K562 (cell line): ENCODE results near the gene IGF2R. TPM values are rescaled to one million over a fixed set of nuclear protein-coding genes. Genes with fewer than 3 reads are reported as not detected.

Experiments
- BHLHE40 ChIP-seq: IDR thresholded peaks from 2 replicates; pipeline ENCODE4 v1.6.1; 2011; ENCODE audit warnings: low read length, improper control_type of control experiment
- CREM ChIP-seq: IDR thresholded peaks from 2 replicates; pipeline ENCODE4 v1.6.1; 2014; ENCODE audit warnings: antibody characterized with exemption, low read depth
- ELF2 ChIP-seq: fragments of 250-450 bp; sonication (Bioruptor Pico); IDR thresholded peaks from 2 replicates; pipeline ENCODE4 v1.5.0; 2021; ENCODE audit warnings: mild to moderate bottlenecking
- EP300 ChIP-seq: IDR thresholded peaks from 2 replicates; pipeline ENCODE4 v1.6.1; 2012; ENCODE audit warnings: low read length, improper control_type of control experiment
- FIP1L1 ChIP-seq: fragments of 200-400 bp; formaldehyde crosslinking; IDR thresholded peaks from 2 replicates; pipeline ENCODE4 v1.6.1; 2018; ENCODE audit warnings: mild to moderate bottlenecking, low read depth, low read length; ENCODE audit not compliant: poor library complexity, severe bottlenecking
- FOXP1 ChIP-seq: sonication (generic); formaldehyde crosslinking; IDR thresholded peaks from 2 replicates; pipeline ENCODE4 v1.8.0; 2022; ENCODE audit warnings: mild to moderate bottlenecking, missing genetic modification reagents
- HDAC1 ChIP-seq, 2 experiments: fragments of 450-650 bp; IDR thresholded peaks; 2 replicates each; pipeline ENCODE4 v1.6.1; 2016 to 2017; ENCODE audit warnings: inconsistent platforms in 1 of 2, mild to moderate bottlenecking in 1 of 2, moderate library complexity in 1 of 2
- ILK ChIP-seq: fragments of 450-650 bp; IDR thresholded peaks from 2 replicates; pipeline ENCODE4 v1.6.1; 2016; ENCODE audit warnings: missing genetic modification characterization, low read depth, mild to moderate bottlenecking, missing compliant biosample characterization, moderate library complexity, borderline replicate concordance
- MEF2A ChIP-seq: IDR thresholded peaks from 2 replicates; pipeline ENCODE4 v1.6.1; 2011; ENCODE audit warnings: low read depth, mild to moderate bottlenecking, low read length, moderate library complexity; ENCODE audit not compliant: control insufficient read depth
- PATZ1 ChIP-seq: fragments of 250-450 bp; sonication (Bioruptor Pico); IDR thresholded peaks from 2 replicates; pipeline ENCODE4 v1.5.0; 2020; ENCODE audit warnings: mild to moderate bottlenecking, borderline replicate concordance
- PURB ChIP-seq: sonication (generic); formaldehyde crosslinking; IDR thresholded peaks from 2 replicates; pipeline ENCODE4 v1.9.0; 2021; ENCODE audit warnings: low read depth, mild to moderate bottlenecking, missing genetic modification reagents
- SLC30A9 ChIP-seq: fragments of 250-450 bp; sonication (Bioruptor Pico); IDR thresholded peaks from 2 replicates; pipeline ENCODE4 v1.8.0; 2022; ENCODE audit warnings: mild to moderate bottlenecking, moderate library complexity
- SNAPC5 ChIP-seq: fragments of 250-450 bp; sonication (Bioruptor Pico); IDR thresholded peaks from 2 replicates; pipeline ENCODE4 v1.8.0; 2021; ENCODE audit warnings: moderate library complexity, mild to moderate bottlenecking, inconsistent platforms
- TFAP4 ChIP-seq: sonication (generic); formaldehyde crosslinking; IDR thresholded peaks from 2 replicates; pipeline ENCODE4 v1.8.0; 2022; ENCODE audit warnings: missing genetic modification reagents, mild to moderate bottlenecking, moderate library complexity, borderline replicate concordance
- polyA plus RNA-seq, 8 experiments: library from polyadenylated mRNA; depleted of rRNA in 4 of 8; stranded (reverse) in 5 of 8; unstranded in 3 of 8; fragments of >200 nt; fragmentation: Nextera tagmentation in 2 of 8; fragmentation: Illumina TruSeq in 1 of 8; extraction: Ambion mirVana in 2 of 8; extraction: Trizol in 1 of 8; gene quantifications; 2 replicates each; pipeline versions ENCODE4 v1.2.1 to v1.2.3, GENCODE V29; 2011 to 2014; ENCODE audit warnings: inconsistent platforms in 1 of 8, missing spikeins in 1 of 8
- total RNA-seq, 7 experiments: library from RNA; depleted of rRNA in 6 of 7; stranded (reverse); fragments of >200 nt in 6 of 7; fragmentation: Illumina TruSeq in 2 of 7; extraction: Trizol in 2 of 7; gene quantifications; 2 replicates each; pipeline versions ENCODE4 v1.2.1 to v1.2.3, GENCODE V29; 2011 to 2021; ENCODE audit warnings: low replicate concordance in 1 of 7
- TF ChIP-seq, protein P1 (sequence below): fragments of 250-450 bp; sonication (Bioruptor Pico); IDR thresholded peaks from 2 replicates; pipeline ENCODE4 v1.9.0; 2021; ENCODE audit warnings: mild to moderate bottlenecking, inconsistent platforms

The IGF2R gene
- total and polyA plus RNA-seq, 9 of the 15 experiments (the other 6 are each of a cell fraction or from before 2014, with no cell fraction given), result 3.5 to 92.3 (median 34.5) TPM

GRCh38 chr6:159969204-159969912, 476 bp downstream of the IGF2R start (continued):
- TF ChIP-seq TFAP4 (no peak), FIP1L1 (no peak), ILK (tag) (no peak), FOXP1 (peak; percentile 82; the same call in 1 of the 2 replicates), PATZ1 (CRISPR knock-in tag) (no peak), EP300 (no peak; the same call in 1 of the 2 replicates), MEF2A (no peak), BHLHE40 (0 out of 2 replicates have a peak, but pooled peaks have one; percentile 46), HDAC1 (IDR thresholded peaks at IDR 0.05) (peak in 1 of 2 experiments; percentile 54; a peak in 1 of 4 replicates), CREM (no peak), ELF2 (CRISPR knock-in tag) (no peak), SNAPC5 (CRISPR knock-in tag) (no peak), PURB (no peak), SLC30A9 (no peak)
- TF ChIP-seq, protein P1, sequence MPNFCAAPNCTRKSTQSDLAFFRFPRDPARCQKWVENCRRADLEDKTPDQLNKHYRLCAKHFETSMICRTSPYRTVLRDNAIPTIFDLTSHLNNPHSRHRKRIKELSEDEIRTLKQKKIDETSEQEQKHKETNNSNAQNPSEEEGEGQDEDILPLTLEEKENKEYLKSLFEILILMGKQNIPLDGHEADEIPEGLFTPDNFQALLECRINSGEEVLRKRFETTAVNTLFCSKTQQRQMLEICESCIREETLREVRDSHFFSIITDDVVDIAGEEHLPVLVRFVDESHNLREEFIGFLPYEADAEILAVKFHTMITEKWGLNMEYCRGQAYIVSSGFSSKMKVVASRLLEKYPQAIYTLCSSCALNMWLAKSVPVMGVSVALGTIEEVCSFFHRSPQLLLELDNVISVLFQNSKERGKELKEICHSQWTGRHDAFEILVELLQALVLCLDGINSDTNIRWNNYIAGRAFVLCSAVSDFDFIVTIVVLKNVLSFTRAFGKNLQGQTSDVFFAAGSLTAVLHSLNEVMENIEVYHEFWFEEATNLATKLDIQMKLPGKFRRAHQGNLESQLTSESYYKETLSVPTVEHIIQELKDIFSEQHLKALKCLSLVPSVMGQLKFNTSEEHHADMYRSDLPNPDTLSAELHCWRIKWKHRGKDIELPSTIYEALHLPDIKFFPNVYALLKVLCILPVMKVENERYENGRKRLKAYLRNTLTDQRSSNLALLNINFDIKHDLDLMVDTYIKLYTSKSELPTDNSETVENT (CRISPR knock-in tag), result peak; percentile 77
